A549 (cell line): ENCODE measurements around the gene PLPP3. TPM values are rescaled to one million over a fixed set of nuclear protein-coding genes. Genes with fewer than 3 reads are reported as not detected.

Experiments used
- ATAC-seq, 2 experiments: fragments of 200-7000 bp in 1 of 2; fragments of >200 bp in 1 of 2; cut with Nextera tagmentation in 1 of 2; cut with Tn5 transposase in 1 of 2; 3 replicates each; pipeline versions ENCODE4 v1.8.0 to v1.9.1; 2018 to 2020; ENCODE audit warnings: mild to moderate bottlenecking in 1 of 2, moderate library complexity in 1 of 2
- CTCF ChIA-PET: fragments of 300-600 bp; sonication (Branson Sonifier 250); formaldehyde crosslinking; extraction: SDS; loops from one replicate; lab custom pipeline; 2021; ENCODE audit warnings: antibody characterized with exemption, inconsistent platforms; lab: Yijun Ruan, JAX
- POLR2A ChIA-PET: fragments of 350-600 bp; formaldehyde crosslinking; extraction: SDS; loops from one replicate; lab custom pipeline; 2021; ENCODE audit warnings: antibody characterized with exemption, inconsistent platforms; lab: Yijun Ruan, JAX
- DNase-seq, 2 experiments: peaks; one replicate each; pipeline versions ENCODE4 v3.0.0 to v3.0.0-alpha.2; 2011 to 2016; ENCODE audit warnings: low read depth in 1 of 2, low spot score in 1 of 2
- FAIRE-seq: peaks from 2 replicates; lab custom pipeline; 2011; peaks lifted over from hg19 to GRCh38; lab: Jason Lieb, UNC
- H3K27ac ChIP-seq, 2 experiments: fragments of >200 bp; sonication (Bioruptor Twin); formaldehyde crosslinking; 3 replicates each; pipeline ENCODE4 v1.5.1; 2016 to 2017
- H3K4me1 ChIP-seq: fragments of >200 bp; sonication (Bioruptor Twin); formaldehyde crosslinking; 3 replicates; pipeline ENCODE4 v1.6.1; 2016
- H3K4me2 ChIP-seq: fragments of >200 bp; sonication (Bioruptor Twin); formaldehyde crosslinking; 3 replicates; pipeline ENCODE4 v1.6.1; 2016
- H3K4me3 ChIP-seq: fragments of >200 bp; sonication (Bioruptor Twin); formaldehyde crosslinking; 3 replicates; pipeline ENCODE4 v1.5.1; 2016
- H3K9me3 ChIP-seq: fragments of >200 bp; sonication (Bioruptor Twin); formaldehyde crosslinking; 3 replicates; pipeline ENCODE4 v1.6.1; 2016
- BCL3 ChIP-seq: fragments of >200 bp; sonication (Bioruptor Twin); formaldehyde crosslinking; IDR thresholded peaks from 3 replicates; pipeline ENCODE4 v1.6.1; 2016
- BHLHE40 ChIP-seq: IDR thresholded peaks from 2 replicates; pipeline ENCODE4 v1.6.1; 2012; ENCODE audit warnings: low read depth, low read length, inconsistent platforms
- CBX2 ChIP-seq: fragments of 200-600 bp; sonication (generic); IDR thresholded peaks from 2 replicates; pipeline ENCODE4 v1.6.1; 2016; ENCODE audit warnings: low read depth, mild to moderate bottlenecking, borderline replicate concordance
- CBX8 ChIP-seq: fragments of 200-600 bp; sonication (generic); IDR thresholded peaks from 2 replicates; pipeline ENCODE4 v1.6.1; 2016
- CEBPB ChIP-seq, 2 experiments: fragments of >200 bp in 1 of 2; sonication (Bioruptor Twin) in 1 of 2; formaldehyde crosslinking in 1 of 2; IDR thresholded peaks; 2 replicates each; pipeline ENCODE4 v1.6.1; 2012 to 2016
- CHD4 ChIP-seq: fragments of 200-600 bp; sonication (generic); IDR thresholded peaks from 2 replicates; pipeline ENCODE4 v1.6.1; 2016; ENCODE audit warnings: antibody characterized with exemption, mild to moderate bottlenecking, borderline replicate concordance
- EHF ChIP-seq: fragments of 250-450 bp; sonication (Bioruptor Pico); IDR thresholded peaks from 2 replicates; pipeline ENCODE4 v1.5.0; 2020; ENCODE audit warnings: mild to moderate bottlenecking
- ESRRA ChIP-seq: fragments of 150-350 bp; IDR thresholded peaks from 2 replicates; pipeline ENCODE4 v1.6.1; 2014; ENCODE audit warnings: mild to moderate bottlenecking, low read length, borderline replicate concordance
- FOXS1 ChIP-seq: fragments of 250-450 bp; sonication (Bioruptor Pico); IDR thresholded peaks from 2 replicates; pipeline ENCODE4 v1.5.0; 2020; ENCODE audit warnings: mild to moderate bottlenecking, moderate library complexity
- HDAC2 ChIP-seq: fragments of 200-600 bp; sonication (generic); IDR thresholded peaks from 2 replicates; pipeline ENCODE4 v1.6.1; 2016
- HMGXB4 ChIP-seq: fragments of 250-450 bp; sonication (Bioruptor Pico); IDR thresholded peaks from 2 replicates; pipeline ENCODE4 v1.5.0; 2021; ENCODE audit warnings: mild to moderate bottlenecking, moderate library complexity, borderline replicate concordance
- HOXB5 ChIP-seq: fragments of 250-450 bp; sonication (Bioruptor Pico); IDR thresholded peaks from 2 replicates; pipeline ENCODE4 v1.5.0; 2020; ENCODE audit warnings: mild to moderate bottlenecking, moderate library complexity
- JUNB ChIP-seq: fragments of >200 bp; sonication (Bioruptor Twin); formaldehyde crosslinking; IDR thresholded peaks from 2 replicates; pipeline ENCODE4 v1.6.1; 2016
- KDM1A ChIP-seq: fragments of 200-600 bp; sonication (generic); IDR thresholded peaks from 2 replicates; pipeline ENCODE4 v1.6.1; 2016; ENCODE audit warnings: low read depth, mild to moderate bottlenecking
- MAFK ChIP-seq: fragments of 450-650 bp; IDR thresholded peaks from 2 replicates; pipeline ENCODE4 v1.6.1; 2014; ENCODE audit not compliant: partially characterized antibody
- MAX ChIP-seq: IDR thresholded peaks from 2 replicates; pipeline ENCODE4 v1.6.1; 2012
- NPAS2 ChIP-seq: fragments of 250-450 bp; sonication (Bioruptor Pico); IDR thresholded peaks from 2 replicates; pipeline ENCODE4 v1.8.0; 2022; ENCODE audit warnings: mild to moderate bottlenecking, moderate library complexity, borderline replicate concordance
- POLR2AphosphoS2 ChIP-seq: conservative IDR thresholded peaks from 2 replicates; pipeline ENCODE4 v1.6.1; 2012; ENCODE audit warnings: low read length, improper control_type of control experiment, inconsistent platforms
- RARB ChIP-seq: fragments of 250-450 bp; sonication (Bioruptor Pico); IDR thresholded peaks from 2 replicates; pipeline ENCODE4 v1.8.0; 2021; ENCODE audit warnings: mild to moderate bottlenecking, moderate library complexity
- RFX5 ChIP-seq: fragments of 450-650 bp; IDR thresholded peaks from 2 replicates; pipeline ENCODE4 v1.7.1; 2014; ENCODE audit warnings: antibody characterized with exemption, mild to moderate bottlenecking, moderate library complexity
- RNF2 ChIP-seq: fragments of 200-600 bp; sonication (generic); IDR thresholded peaks from 2 replicates; pipeline ENCODE4 v1.6.1; 2016; ENCODE audit warnings: low read depth, mild to moderate bottlenecking, antibody characterized with exemption, moderate library complexity, borderline replicate concordance
- TFCP2L1 ChIP-seq: fragments of 250-450 bp; sonication (Bioruptor Pico); IDR thresholded peaks from 2 replicates; pipeline ENCODE4 v1.5.0; 2021; ENCODE audit warnings: mild to moderate bottlenecking
- ZSCAN20 ChIP-seq: fragments of 250-450 bp; sonication (Bioruptor Pico); IDR thresholded peaks from 2 replicates; pipeline ENCODE4 v1.8.0; 2022; ENCODE audit warnings: mild to moderate bottlenecking, moderate library complexity
- WGBS: methylation state at CpG from one replicate; pipeline ENCODE4 v1.1.6; 2017; ENCODE audit errors: missing lambda C conversion rate; 5-methylcytosine and 5-hydroxymethylcytosine counted together
- polyA plus RNA-seq, 4 experiments: library from polyadenylated mRNA; depleted of rRNA in 3 of 4; stranded (reverse); fragments of >200 nt; fragmentation: RNase III in 1 of 4; extraction: RNeasy Plus Mini Kit Qiagen cat#74134 plus additional on column Dnase treatment in 1 of 4; gene quantifications; 2 replicates in 3 of 4; 3 replicates in 1 of 4; pipeline ENCODE4 v1.2.3, GENCODE V29; 2011 to 2017

The PLPP3 gene
- polyA plus RNA-seq, 2 of the 4 experiments (the other 2 are of a cell fraction), result 23.6 to 25.6 TPM

GRCh38 chr1:56520016-56520601, 59.3 kb downstream of the PLPP3 start (continued):
- TF ChIP-seq CBX2 (no peak), HMGXB4 (CRISPR knock-in tag) (no peak), TFCP2L1 (no peak), POLR2AphosphoS2 (no peak)

GRCh38 chr1:56517404-56518130, 61.8 kb downstream of the PLPP3 start:
- POLR2A ChIA-PET, result no interaction called here
- TF ChIP-seq HOXB5 (no peak), EHF (CRISPR knock-in tag) (no peak), MAX (no peak), KDM1A (0 out of 2 replicates have a peak, but pooled peaks have one; percentile 17)
- no peak for DNase-seq
- H3K4me3 ChIP-seq, result no peak overlapping the region
- CTCF ChIA-PET, result no interaction called here
- WGBS, result 96% methylated on average over 2 of the region's 2 CpGs
- H3K27ac ChIP-seq, result no peak overlapping the region
- no peaks in the 10 kb centered on the region for H3K9me3 ChIP-seq
- FAIRE-seq, result no peak
- no peak for ATAC-seq
- no peak overlapping the region for H3K4me2 ChIP-seq
- H3K4me1 ChIP-seq, result no peaks in the 10 kb centered on the region

- ATAC-seq (no peak), FAIRE-seq (no peak), DNase-seq (no peak)
- Histone ChIP-seq H3K4me2 (no peak overlapping the region), H3K4me3 (no peak overlapping the region), H3K9me3 (no peaks in the 10 kb centered on the region), H3K4me1 (no peaks in the 10 kb centered on the region), H3K27ac (no peak overlapping the region)
- ChIA-PET CTCF (no interaction called here), POLR2A (no interaction called here)
- no peak for TF ChIP-seq NPAS2 (CRISPR knock-in tag)
- TF ChIP-seq ZSCAN20 (CRISPR knock-in tag), result no peak
- no peak for TF ChIP-seq RFX5
- no peak for TF ChIP-seq KDM1A
- TF ChIP-seq MAFK, result no peak
- TF ChIP-seq CEBPB (IDR thresholded peaks at IDR 0.05), result no peak
- no peak for TF ChIP-seq CHD4
- no peak for TF ChIP-seq JUNB
- TF ChIP-seq RNF2, result no peak
- no peak for TF ChIP-seq BCL3
- TF ChIP-seq RARB, result no peak
- TF ChIP-seq CBX8, result no peak
- no peak for TF ChIP-seq ESRRA
- no peak for TF ChIP-seq HDAC2
- no peak for TF ChIP-seq POLR2AphosphoS2
- TF ChIP-seq FOXS1 (CRISPR knock-in tag), result no peak
- no peak for TF ChIP-seq BHLHE40
- TF ChIP-seq EHF (CRISPR knock-in tag), result no peak
- 94% methylated on average over 7 of the region's 7 CpGs for WGBS
Observed at GRCh38 chr1:56516539-56517252, 62.7 kb downstream of the PLPP3 start.
